SK-N-SH (cell line): ENCODE results near the gene PARD3.

Experiments
- EZH2phosphoT487 ChIP-seq: fragments of 200-600 bp; sonication (generic); IDR thresholded peaks from 2 replicates; pipeline ENCODE4 v1.6.1; 2017; ENCODE audit warnings: low read depth, mixed run types, mild to moderate bottlenecking, antibody characterized with exemption, moderate library complexity, borderline replicate concordance
- FOXJ3 ChIP-seq: sonication (generic); formaldehyde crosslinking; IDR thresholded peaks from 2 replicates; pipeline ENCODE4 v1.5.1; 2020; ENCODE audit warnings: mild to moderate bottlenecking, missing genetic modification reagents
- POLR2AphosphoS5 ChIP-seq: IDR thresholded peaks from 2 replicates; pipeline ENCODE4 v1.6.1; 2012; ENCODE audit warnings: low read depth, low read length
- RAD21 ChIP-seq: IDR thresholded peaks from 2 replicates; pipeline ENCODE4 v1.6.1; 2012; ENCODE audit warnings: mild to moderate bottlenecking, low read length
- TEAD4 ChIP-seq: IDR thresholded peaks from 2 replicates; pipeline ENCODE4 v1.4.0; 2012; ENCODE audit warnings: mild to moderate bottlenecking, borderline replicate concordance; ENCODE audit not compliant: insufficient read depth
- TF ChIP-seq, protein P1 (sequence below): fragments of 200-600 bp; sonication (generic); IDR thresholded peaks from 2 replicates; pipeline ENCODE4 v1.6.1; 2017; ENCODE audit warnings: antibody characterized with exemption, mild to moderate bottlenecking, moderate library complexity
- TF ChIP-seq, protein P2 (sequence below): IDR thresholded peaks from 2 replicates; pipeline ENCODE4 v1.6.1; 2012; ENCODE audit warnings: mild to moderate bottlenecking, low read depth, low read length, moderate library complexity
- TF ChIP-seq, protein P3 (sequence below): IDR thresholded peaks from 2 replicates; pipeline ENCODE4 v1.4.0; 2012; ENCODE audit warnings: low read depth, borderline replicate concordance
- TF ChIP-seq, protein P4 (sequence below): IDR thresholded peaks from 2 replicates; pipeline ENCODE4 v1.4.0; 2012; ENCODE audit warnings: low read depth
- TF ChIP-seq, protein P5 (sequence below): IDR thresholded peaks from 2 replicates; pipeline ENCODE4; 2012

DNA sequence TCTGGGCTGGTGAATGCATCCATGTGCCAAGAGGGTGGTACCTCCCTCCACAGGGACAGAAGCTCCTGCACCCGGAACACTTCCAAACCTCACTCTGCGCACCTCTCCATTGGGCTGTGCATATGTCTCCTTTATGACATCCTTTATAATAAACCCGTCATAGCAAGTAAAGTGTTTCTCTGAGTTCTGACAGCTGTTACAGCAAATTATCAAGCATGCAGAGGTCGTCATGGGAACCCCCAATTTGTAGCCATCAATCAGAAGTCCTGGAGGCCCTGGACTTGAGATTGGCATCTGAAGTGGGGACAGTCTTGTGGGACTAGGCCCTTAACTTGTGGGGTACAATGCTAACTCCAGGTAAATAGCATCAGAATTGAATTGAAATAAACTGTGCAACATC lies 29.4 kb upstream of the PARD3 start:
- TF ChIP-seq, protein P1, sequence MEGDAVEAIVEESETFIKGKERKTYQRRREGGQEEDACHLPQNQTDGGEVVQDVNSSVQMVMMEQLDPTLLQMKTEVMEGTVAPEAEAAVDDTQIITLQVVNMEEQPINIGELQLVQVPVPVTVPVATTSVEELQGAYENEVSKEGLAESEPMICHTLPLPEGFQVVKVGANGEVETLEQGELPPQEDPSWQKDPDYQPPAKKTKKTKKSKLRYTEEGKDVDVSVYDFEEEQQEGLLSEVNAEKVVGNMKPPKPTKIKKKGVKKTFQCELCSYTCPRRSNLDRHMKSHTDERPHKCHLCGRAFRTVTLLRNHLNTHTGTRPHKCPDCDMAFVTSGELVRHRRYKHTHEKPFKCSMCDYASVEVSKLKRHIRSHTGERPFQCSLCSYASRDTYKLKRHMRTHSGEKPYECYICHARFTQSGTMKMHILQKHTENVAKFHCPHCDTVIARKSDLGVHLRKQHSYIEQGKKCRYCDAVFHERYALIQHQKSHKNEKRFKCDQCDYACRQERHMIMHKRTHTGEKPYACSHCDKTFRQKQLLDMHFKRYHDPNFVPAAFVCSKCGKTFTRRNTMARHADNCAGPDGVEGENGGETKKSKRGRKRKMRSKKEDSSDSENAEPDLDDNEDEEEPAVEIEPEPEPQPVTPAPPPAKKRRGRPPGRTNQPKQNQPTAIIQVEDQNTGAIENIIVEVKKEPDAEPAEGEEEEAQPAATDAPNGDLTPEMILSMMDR, result no peak
- TF ChIP-seq, protein P2, sequence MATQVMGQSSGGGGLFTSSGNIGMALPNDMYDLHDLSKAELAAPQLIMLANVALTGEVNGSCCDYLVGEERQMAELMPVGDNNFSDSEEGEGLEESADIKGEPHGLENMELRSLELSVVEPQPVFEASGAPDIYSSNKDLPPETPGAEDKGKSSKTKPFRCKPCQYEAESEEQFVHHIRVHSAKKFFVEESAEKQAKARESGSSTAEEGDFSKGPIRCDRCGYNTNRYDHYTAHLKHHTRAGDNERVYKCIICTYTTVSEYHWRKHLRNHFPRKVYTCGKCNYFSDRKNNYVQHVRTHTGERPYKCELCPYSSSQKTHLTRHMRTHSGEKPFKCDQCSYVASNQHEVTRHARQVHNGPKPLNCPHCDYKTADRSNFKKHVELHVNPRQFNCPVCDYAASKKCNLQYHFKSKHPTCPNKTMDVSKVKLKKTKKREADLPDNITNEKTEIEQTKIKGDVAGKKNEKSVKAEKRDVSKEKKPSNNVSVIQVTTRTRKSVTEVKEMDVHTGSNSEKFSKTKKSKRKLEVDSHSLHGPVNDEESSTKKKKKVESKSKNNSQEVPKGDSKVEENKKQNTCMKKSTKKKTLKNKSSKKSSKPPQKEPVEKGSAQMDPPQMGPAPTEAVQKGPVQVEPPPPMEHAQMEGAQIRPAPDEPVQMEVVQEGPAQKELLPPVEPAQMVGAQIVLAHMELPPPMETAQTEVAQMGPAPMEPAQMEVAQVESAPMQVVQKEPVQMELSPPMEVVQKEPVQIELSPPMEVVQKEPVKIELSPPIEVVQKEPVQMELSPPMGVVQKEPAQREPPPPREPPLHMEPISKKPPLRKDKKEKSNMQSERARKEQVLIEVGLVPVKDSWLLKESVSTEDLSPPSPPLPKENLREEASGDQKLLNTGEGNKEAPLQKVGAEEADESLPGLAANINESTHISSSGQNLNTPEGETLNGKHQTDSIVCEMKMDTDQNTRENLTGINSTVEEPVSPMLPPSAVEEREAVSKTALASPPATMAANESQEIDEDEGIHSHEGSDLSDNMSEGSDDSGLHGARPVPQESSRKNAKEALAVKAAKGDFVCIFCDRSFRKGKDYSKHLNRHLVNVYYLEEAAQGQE, result no peak
- TF ChIP-seq POLR2AphosphoS5 (no peak), EZH2phosphoT487 (no peak), RAD21 (no peak), FOXJ3 (CRISPR knock-in tag) (no peak), TEAD4 (no peak)
- TF ChIP-seq, protein P3, sequence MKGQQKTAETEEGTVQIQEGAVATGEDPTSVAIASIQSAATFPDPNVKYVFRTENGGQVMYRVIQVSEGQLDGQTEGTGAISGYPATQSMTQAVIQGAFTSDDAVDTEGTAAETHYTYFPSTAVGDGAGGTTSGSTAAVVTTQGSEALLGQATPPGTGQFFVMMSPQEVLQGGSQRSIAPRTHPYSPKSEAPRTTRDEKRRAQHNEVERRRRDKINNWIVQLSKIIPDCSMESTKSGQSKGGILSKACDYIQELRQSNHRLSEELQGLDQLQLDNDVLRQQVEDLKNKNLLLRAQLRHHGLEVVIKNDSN, result no peak
- TF ChIP-seq, protein P4, sequence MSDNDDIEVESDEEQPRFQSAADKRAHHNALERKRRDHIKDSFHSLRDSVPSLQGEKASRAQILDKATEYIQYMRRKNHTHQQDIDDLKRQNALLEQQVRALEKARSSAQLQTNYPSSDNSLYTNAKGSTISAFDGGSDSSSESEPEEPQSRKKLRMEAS, result no peak
- TF ChIP-seq, protein P5, sequence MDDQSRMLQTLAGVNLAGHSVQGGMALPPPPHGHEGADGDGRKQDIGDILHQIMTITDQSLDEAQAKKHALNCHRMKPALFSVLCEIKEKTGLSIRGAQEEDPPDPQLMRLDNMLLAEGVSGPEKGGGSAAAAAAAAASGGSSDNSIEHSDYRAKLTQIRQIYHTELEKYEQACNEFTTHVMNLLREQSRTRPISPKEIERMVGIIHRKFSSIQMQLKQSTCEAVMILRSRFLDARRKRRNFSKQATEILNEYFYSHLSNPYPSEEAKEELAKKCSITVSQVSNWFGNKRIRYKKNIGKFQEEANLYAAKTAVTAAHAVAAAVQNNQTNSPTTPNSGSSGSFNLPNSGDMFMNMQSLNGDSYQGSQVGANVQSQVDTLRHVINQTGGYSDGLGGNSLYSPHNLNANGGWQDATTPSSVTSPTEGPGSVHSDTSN, result no peak
